Choroid plexus epithelial cell (primary cell): ENCODE data around the gene VLDLR.
"Not testable (repeated sequence)": the region's sequence is repeated elsewhere in the genome, so short reads cannot be mapped to it uniquely, and the experiment has no call there.

Source experiments
- DNase-seq: peaks from one replicate; pipeline ENCODE4 v3.0.0-alpha.2; 2010; ENCODE audit warnings: low read depth
- H3K4me3 ChIP-seq: 2 replicates; pipeline ENCODE4 v1.5.1; 2011; ENCODE audit warnings: low read depth, mild to moderate bottlenecking, control low read depth, low read length, moderate library complexity
- TF ChIP-seq, protein P1 (sequence below): conservative IDR thresholded peaks from 2 replicates; pipeline ENCODE4 v1.5.1; 2011; ENCODE audit warnings: low read depth, mild to moderate bottlenecking, control low read depth, inconsistent platforms, low read length, moderate library complexity

Gene VLDLR

DNA sequence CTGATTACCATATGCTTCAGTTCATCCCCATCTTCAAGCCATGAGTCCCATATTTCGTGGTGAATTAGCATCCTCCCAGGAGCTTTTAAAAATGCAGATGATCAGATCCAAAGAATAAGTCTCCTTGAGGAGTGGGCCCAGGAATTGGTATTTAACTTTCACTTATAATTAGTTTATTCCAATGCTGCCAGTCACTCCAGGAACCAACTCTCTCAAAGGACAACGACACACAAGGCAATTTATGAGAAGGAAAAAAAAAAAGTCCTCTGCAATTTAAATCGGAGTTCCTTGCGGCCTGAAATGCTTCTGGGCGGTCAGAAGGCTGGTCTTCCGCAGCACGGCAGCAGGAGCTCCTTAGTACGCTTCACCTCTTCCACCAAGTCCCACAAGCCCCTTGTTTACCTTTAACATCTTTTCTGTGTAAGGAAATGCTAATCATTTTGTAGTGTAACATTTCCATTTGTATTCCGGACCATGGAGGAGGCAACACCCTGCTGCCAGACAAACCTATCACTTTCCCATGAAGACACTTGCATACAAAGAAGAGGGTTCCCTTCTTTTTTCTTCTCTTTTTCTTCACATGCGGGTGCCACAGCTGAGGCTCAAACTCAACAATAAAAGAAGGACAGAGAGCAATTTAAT lies 79.4 kb downstream of the VLDLR start:
- TF ChIP-seq, protein P1, sequence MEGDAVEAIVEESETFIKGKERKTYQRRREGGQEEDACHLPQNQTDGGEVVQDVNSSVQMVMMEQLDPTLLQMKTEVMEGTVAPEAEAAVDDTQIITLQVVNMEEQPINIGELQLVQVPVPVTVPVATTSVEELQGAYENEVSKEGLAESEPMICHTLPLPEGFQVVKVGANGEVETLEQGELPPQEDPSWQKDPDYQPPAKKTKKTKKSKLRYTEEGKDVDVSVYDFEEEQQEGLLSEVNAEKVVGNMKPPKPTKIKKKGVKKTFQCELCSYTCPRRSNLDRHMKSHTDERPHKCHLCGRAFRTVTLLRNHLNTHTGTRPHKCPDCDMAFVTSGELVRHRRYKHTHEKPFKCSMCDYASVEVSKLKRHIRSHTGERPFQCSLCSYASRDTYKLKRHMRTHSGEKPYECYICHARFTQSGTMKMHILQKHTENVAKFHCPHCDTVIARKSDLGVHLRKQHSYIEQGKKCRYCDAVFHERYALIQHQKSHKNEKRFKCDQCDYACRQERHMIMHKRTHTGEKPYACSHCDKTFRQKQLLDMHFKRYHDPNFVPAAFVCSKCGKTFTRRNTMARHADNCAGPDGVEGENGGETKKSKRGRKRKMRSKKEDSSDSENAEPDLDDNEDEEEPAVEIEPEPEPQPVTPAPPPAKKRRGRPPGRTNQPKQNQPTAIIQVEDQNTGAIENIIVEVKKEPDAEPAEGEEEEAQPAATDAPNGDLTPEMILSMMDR = no peak
- H3K4me3 ChIP-seq = no peak overlapping the region
- DNase-seq = no peak

DNA sequence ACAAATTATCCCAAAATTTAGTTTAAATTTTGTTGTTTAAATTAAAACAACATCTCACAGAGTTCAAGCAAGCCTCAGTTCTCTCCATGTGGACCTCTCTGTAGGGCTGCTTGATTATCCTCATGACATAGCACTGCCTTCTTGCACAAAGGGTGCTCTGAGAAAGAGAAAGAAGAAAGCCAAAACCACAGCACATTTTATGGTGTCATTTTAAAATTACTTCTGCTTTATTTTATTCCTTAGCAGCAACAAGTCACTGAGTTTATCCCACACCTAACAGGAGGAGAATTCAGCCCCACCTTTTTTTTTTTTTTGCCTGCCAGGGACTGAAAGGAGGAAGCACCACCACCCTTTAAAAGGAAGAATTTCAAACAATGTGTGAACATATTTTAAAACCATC lies 82.9 kb downstream of the VLDLR start:
- TF ChIP-seq, protein P1 = no peak
- no peak for DNase-seq
- no peak overlapping the region for H3K4me3 ChIP-seq

DNA sequence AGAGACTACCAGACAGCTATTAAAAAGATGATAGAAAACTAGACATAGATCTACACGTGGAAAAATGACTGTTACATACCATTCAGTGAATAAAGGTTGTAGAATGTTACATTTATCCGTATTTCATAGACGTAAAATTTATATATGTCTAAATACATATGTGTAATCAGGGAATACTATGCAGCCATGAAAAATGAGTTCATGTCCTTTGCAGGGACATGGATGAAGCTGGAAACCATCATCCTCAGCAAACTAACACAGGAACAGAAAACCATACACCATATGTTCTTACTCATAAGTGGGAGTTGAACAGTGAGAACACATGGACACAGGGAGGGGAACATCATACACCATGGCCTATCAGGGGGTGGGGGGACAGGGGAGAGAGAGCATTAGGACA lies 85.7 kb downstream of the VLDLR start:
- DNase-seq, H3K4me3 ChIP-seq: not testable (repeated sequence)
